ENCODE results near the gene PCDH7. TPM values are rescaled to one million over a fixed set of nuclear protein-coding genes. Genes with fewer than 3 reads are reported as not detected.

PCDH7 gene
- total RNA-seq, 1 donor from 2014 or later = 1.5 TPM

DNA sequence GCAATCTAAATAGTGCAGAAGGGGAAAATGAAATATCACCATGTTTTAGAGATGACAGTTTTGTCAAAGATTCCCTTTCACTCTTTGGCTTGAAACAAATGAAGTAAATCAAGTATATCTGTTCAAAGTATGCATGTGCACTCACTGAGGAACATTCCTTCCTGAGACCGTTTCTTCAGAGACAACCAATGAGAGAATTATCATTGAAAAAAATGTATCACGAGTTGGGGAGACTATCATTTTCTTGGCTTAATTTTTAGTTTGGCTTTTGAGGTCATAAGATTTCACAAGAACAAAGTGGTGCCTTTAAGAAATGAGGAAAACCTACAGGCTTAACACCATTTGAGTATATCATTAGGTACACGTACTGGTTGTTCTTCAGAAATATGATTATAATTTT is 56.3 kb downstream of the PCDH7 start:
- ATAC-seq (no peak), DNase-seq (ENCODE audit: low spot score) (no peak)

- no peak for DNase-seq (ENCODE audit: low spot score)
- no peak for ATAC-seq
These were observed 56.8 kb downstream of the PCDH7 start for GRCh38 chr4:30776921-30777415.
